Prostate gland (tissue), 2 donors: ENCODE results near the gene LAMA2. TPM values are rescaled to one million over a fixed set of nuclear protein-coding genes. Genes with fewer than 3 reads are reported as not detected.

Experiments used
- DNase-seq: peaks from one replicate; pipeline ENCODE4 v3.0.0-alpha.2; 2019; ENCODE audit warnings: low spot score
- H3K27ac ChIP-seq, 2 donors: fragments of 200-600 bp; sonication (generic); 2 replicates each; pipeline ENCODE4 v1.5.1; 2017 to 2019
- H3K27me3 ChIP-seq: fragments of 200-600 bp; sonication (generic); replicated peaks from 2 replicates; pipeline ENCODE4 v1.5.1; 2019; ENCODE audit not compliant: insufficient read depth
- H3K36me3 ChIP-seq, 2 donors: fragments of 200-600 bp; sonication (generic); 1 replicate in 1 of 2; 2 replicates in 1 of 2; pipeline versions ENCODE4 v1.5.1 to v1.8.1; 2017 to 2019
- H3K4me1 ChIP-seq: fragments of 200-600 bp; sonication (generic); replicated peaks from 2 replicates; pipeline ENCODE4 v1.5.1; 2019
- H3K4me3 ChIP-seq, 2 donors: fragments of 200-600 bp; sonication (generic); 2 replicates each; pipeline ENCODE4 v1.5.1; 2017 to 2019
- H3K9me3 ChIP-seq: fragments of 200-600 bp; sonication (generic); 2 replicates; pipeline ENCODE4 v1.5.1; 2017
- POLR2A ChIP-seq: fragments of 450-650 bp; IDR thresholded peaks from one replicate; pipeline ENCODE4 v1.6.1; 2016; ENCODE audit warnings: antibody characterized with exemption, mild to moderate bottlenecking
- POLR2AphosphoS5 ChIP-seq: sonication (generic); formaldehyde crosslinking; IDR thresholded peaks from one replicate; pipeline ENCODE4 v1.6.1; 2017; ENCODE audit warnings: antibody characterized with exemption
- WGBS: methylation state at CpG from one replicate; pipeline ENCODE4 v1.1.5; 2018; 5-methylcytosine and 5-hydroxymethylcytosine counted together
- intact Hi-C: fragments of 100-400 bp; cut with DNase I; formaldehyde crosslinking; loops from one replicate; pipeline ENCODE4 v1.14.2; 2022
- total RNA-seq, 2 donors: library from RNA; depleted of rRNA; stranded (reverse); fragments of >200 nt; gene quantifications; one replicate each; pipeline ENCODE4 v1.1.0, GENCODE V29; 2016
- TF ChIP-seq, protein P1 (sequence below), 4 experiments: fragments of 200-600 bp in 2 of 4; fragments of 450-650 bp in 2 of 4; sonication (generic) in 2 of 4; IDR thresholded peaks; 1 replicate in 3 of 4; 2 replicates in 1 of 4; pipeline ENCODE4 v1.5.1; 2016 to 2019; ENCODE audit warnings: antibody characterized with exemption in 4 of 4, mild to moderate bottlenecking in 2 of 4, moderate library complexity in 2 of 4

Gene LAMA2
- total RNA-seq, 2 donors from 2014 or later = 10.1 to 89.1 TPM

GRCh38 chr6:129240492-129240853 lies 357.5 kb downstream of the LAMA2 start:
- intact Hi-C loops = no loop called here
- no peaks in the 10 kb centered on the region for H3K9me3 ChIP-seq
- no peaks in the 10 kb centered on the region for H3K4me1 ChIP-seq
- H3K27ac ChIP-seq = no peak overlapping the region
- TF ChIP-seq, protein P1, sequence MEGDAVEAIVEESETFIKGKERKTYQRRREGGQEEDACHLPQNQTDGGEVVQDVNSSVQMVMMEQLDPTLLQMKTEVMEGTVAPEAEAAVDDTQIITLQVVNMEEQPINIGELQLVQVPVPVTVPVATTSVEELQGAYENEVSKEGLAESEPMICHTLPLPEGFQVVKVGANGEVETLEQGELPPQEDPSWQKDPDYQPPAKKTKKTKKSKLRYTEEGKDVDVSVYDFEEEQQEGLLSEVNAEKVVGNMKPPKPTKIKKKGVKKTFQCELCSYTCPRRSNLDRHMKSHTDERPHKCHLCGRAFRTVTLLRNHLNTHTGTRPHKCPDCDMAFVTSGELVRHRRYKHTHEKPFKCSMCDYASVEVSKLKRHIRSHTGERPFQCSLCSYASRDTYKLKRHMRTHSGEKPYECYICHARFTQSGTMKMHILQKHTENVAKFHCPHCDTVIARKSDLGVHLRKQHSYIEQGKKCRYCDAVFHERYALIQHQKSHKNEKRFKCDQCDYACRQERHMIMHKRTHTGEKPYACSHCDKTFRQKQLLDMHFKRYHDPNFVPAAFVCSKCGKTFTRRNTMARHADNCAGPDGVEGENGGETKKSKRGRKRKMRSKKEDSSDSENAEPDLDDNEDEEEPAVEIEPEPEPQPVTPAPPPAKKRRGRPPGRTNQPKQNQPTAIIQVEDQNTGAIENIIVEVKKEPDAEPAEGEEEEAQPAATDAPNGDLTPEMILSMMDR (IDR thresholded peaks at IDR 0.05) = no peak
- TF ChIP-seq POLR2A (no peak), POLR2AphosphoS5 (no peak)
- H3K4me3 ChIP-seq = no peak overlapping the region
- H3K36me3 ChIP-seq = no peaks in the 10 kb centered on the region
- DNase-seq = no peak
- no peaks in the 10 kb centered on the region for H3K27me3 ChIP-seq
- 96% methylated on average over 2 of the region's 2 CpGs for WGBS

DNA sequence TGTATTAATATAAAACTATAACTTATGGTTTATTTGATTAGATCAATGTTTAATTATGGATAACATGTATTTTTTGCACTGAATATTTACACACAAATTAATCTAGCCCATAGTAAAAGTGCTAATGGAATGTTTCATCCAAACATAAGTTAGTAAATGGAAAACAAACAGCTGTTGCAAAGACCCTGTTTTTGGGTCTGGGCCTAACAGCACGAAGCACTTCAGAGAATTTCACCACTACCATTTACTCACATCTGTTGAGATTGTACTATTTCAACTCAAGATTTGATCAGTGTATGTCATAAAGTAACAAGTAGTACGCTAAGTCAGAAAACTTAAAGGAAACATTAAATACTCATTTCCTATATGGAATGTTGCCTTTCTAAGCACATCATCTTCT lies 359.6 kb downstream of the LAMA2 start:
- TF ChIP-seq, protein P1 (IDR thresholded peaks at IDR 0.05) = no peak
- TF ChIP-seq POLR2A (no peak), POLR2AphosphoS5 (no peak)
- intact Hi-C loops = no loop called here
- Histone ChIP-seq H3K4me3 (no peak overlapping the region), H3K27me3 (no peaks in the 10 kb centered on the region), H3K36me3 (no peaks in the 10 kb centered on the region), H3K27ac (no peak overlapping the region), H3K4me1 (no peaks in the 10 kb centered on the region), H3K9me3 (no peaks in the 10 kb centered on the region)
- DNase-seq = no peak
- 79% methylated on average over 2 of the region's 2 CpGs for WGBS

- Histone ChIP-seq H3K9me3 (no peaks in the 10 kb centered on the region), H3K27me3 (no peaks in the 10 kb centered on the region), H3K4me1 (no peaks in the 10 kb centered on the region), H3K27ac (no peak overlapping the region), H3K36me3 (no peaks in the 10 kb centered on the region), H3K4me3 (no peak overlapping the region)
- WGBS = 46% methylated on average over 2 of the region's 2 CpGs
- intact Hi-C loops = no loop called here
- DNase-seq = no peak
- TF ChIP-seq POLR2AphosphoS5 (no peak), POLR2A (no peak)
- TF ChIP-seq, protein P1 (IDR thresholded peaks at IDR 0.05) = no peak
These were observed 360.4 kb downstream of the LAMA2 start for GRCh38 chr6:129243377-129243776.

- no peaks in the 10 kb centered on the region for H3K27me3 ChIP-seq
- WGBS = 65% methylated on average over 4 of the region's 4 CpGs
- no peaks in the 10 kb centered on the region for H3K36me3 ChIP-seq
- H3K9me3 ChIP-seq = no peaks in the 10 kb centered on the region
- H3K4me3 ChIP-seq = no peak overlapping the region
- intact Hi-C loops = loop anchor here (5.0 kb wide), 1 partner anchor 367 kb away; the partner anchor contains the start of gene LAMA2
- no peak overlapping the region for H3K27ac ChIP-seq
- TF ChIP-seq, protein P1 (IDR thresholded peaks at IDR 0.05) = no peak
- no peak for TF ChIP-seq POLR2A
- no peak for TF ChIP-seq POLR2AphosphoS5
- no peak for DNase-seq
- no peaks in the 10 kb centered on the region for H3K4me1 ChIP-seq
These were observed 366.0 kb downstream of the LAMA2 start for GRCh38 chr6:129248946-129249345.

DNA sequence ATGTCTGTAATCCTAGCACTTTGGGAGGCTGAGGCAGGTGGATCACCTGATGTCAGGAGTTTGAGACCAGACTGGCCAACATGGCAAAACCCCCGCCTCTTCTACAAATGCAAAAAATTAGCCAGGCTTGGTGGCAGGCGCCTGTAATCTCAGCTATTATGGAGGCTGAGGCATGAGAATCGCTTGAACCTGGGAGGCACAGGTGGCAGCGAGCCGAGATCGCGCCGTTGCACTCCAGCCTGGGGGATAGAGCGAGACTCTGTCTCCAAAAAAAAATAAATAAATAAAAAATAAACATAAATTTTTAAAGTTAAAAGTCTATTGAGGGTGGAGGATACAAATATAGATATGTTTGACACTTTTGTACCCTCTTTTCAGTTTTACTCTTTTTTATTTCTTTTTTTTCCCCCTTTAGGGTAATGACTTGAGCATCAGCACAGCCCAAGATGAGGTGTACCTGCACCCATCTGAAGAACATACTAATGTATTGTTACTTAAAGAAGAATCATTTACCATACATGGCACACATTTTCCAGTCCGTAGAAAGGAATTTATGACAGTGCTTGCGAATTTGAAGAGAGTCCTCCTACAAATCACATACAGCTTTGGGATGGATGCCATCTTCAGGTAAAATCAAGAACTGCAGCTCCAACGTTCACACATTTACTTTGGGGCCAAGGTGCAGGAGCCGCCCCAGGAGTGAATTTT lies 368.9 kb downstream of the LAMA2 start:
- Histone ChIP-seq H3K27me3 (no peaks in the 10 kb centered on the region), H3K4me1 (no peaks in the 10 kb centered on the region), H3K36me3 (no peaks in the 10 kb centered on the region), H3K9me3 (no peaks in the 10 kb centered on the region), H3K27ac (no peak overlapping the region), H3K4me3 (no peak overlapping the region)
- intact Hi-C loops = loop anchor here (5.0 kb wide), 2 partner anchors 445 to 525 kb away; no protein-coding TSS in a partner anchor
- WGBS = 68% methylated on average over 13 of the region's 13 CpGs
- TF ChIP-seq POLR2A (no peak), POLR2AphosphoS5 (no peak)
- TF ChIP-seq, protein P1 (IDR thresholded peaks at IDR 0.05) = peak; percentile 48 to 78 (median 68)
- peak; percentile 57 for DNase-seq
